NCI-H345 treated with DMSO at 0.1 percent for 48 hours (cell line): ENCODE measurements around the gene ZNF595.
"Not testable (repeated sequence)": the region's sequence is repeated elsewhere in the genome, so short reads cannot be mapped to it uniquely, and the experiment has no call there.

Source experiments
- DNase-seq: peaks from one replicate; lab custom pipeline; 2025; ENCODE audit not compliant: unreplicated experiment; lab: John Stamatoyannopoulos, UW

ZNF595 gene

GRCh38 chr4:85951-86350 lies 32.8 kb downstream of the ZNF595 start:
- DNase-seq = no peak

- DNase-seq = not testable (repeated sequence)
Measured at GRCh38 chr4:86559-87324, 33.6 kb downstream of the ZNF595 start.

GRCh38 chr4:98386-98785 lies 45.3 kb downstream of the ZNF595 start:
- DNase-seq = no peak

GRCh38 chr4:99863-100262 lies 46.7 kb downstream of the ZNF595 start:
- no peak for DNase-seq

- DNase-seq = no peak
Measured at GRCh38 chr4:107083-107443, 53.9 kb downstream of the ZNF595 start.

GRCh38 chr4:107444-108429 lies 54.6 kb downstream of the ZNF595 start:
- no peak for DNase-seq

GRCh38 chr4:112771-113170 lies 59.6 kb downstream of the ZNF595 start:
- no peak for DNase-seq

- DNase-seq = no peak
Measured at GRCh38 chr4:113732-114131, 60.6 kb downstream of the ZNF595 start.

GRCh38 chr4:114149-114548 lies 61.0 kb downstream of the ZNF595 start:
- no peak for DNase-seq

- no peak for DNase-seq
Measured at GRCh38 chr4:116499-116898, 63.4 kb downstream of the ZNF595 start.

GRCh38 chr4:120616-121015 lies 67.5 kb downstream of the ZNF595 start:
- DNase-seq = no peak

GRCh38 chr4:121408-122084 lies 68.4 kb downstream of the ZNF595 start:
- no peak for DNase-seq

GRCh38 chr4:123922-124274 lies 70.8 kb downstream of the ZNF595 start:
- not testable (repeated sequence) for DNase-seq

GRCh38 chr4:124275-125081 lies 71.4 kb downstream of the ZNF595 start, which contains the start of gene ZNF718:
ZNF718 (plus strand) TSS chr4:124501; CDS start chr4:124671, 170 bp downstream.
- DNase-seq = peak; percentile 60

GRCh38 chr4:125091-125771 lies 72.1 kb downstream of the ZNF595 start:
- no peak for DNase-seq

GRCh38 chr4:125833-126232 lies 72.7 kb downstream of the ZNF595 start:
- DNase-seq = no peak

GRCh38 chr4:132483-132882 lies 79.4 kb downstream of the ZNF595 start:
- no peak for DNase-seq
